A673 (cell line): ENCODE data around the gene ST6GALNAC3. TPM values are rescaled to one million over a fixed set of nuclear protein-coding genes. Genes with fewer than 3 reads are reported as not detected.

Experiments used
- BruUV-seq: library from RNA; stranded (reverse); fragments of 400-500 nt; replicated peaks from 2 replicates; lab custom pipeline; 2021; lab: Mats Ljungman, UMichigan
- CTCF ChIA-PET: fragments of 300-600 bp; sonication (Branson Sonifier 250); formaldehyde crosslinking; loops from one replicate; lab custom pipeline; 2022; ENCODE audit warnings: antibody characterized with exemption; lab: Charles Lee
- POLR2A ChIA-PET: fragments of 300-600 bp; sonication (Branson Sonifier 250); formaldehyde crosslinking; loops from one replicate; lab custom pipeline; 2022; ENCODE audit warnings: antibody characterized with exemption; ENCODE audit not compliant: low non-redundant PET; lab: Charles Lee
- DNase-seq: peaks from one replicate; pipeline ENCODE4 v3.0.0-alpha.2; 2015; ENCODE audit warnings: low spot score
- H3K27ac ChIP-seq: fragments of 200-600 bp; sonication (generic); 2 replicates; pipeline ENCODE4 v1.5.1; 2016; ENCODE audit warnings: mixed run types, low read depth, mild to moderate bottlenecking, mixed read lengths, antibody characterized with exemption, low read length; ENCODE audit not compliant: poor library complexity, severe bottlenecking
- H3K27me3 ChIP-seq: fragments of 200-600 bp; sonication (generic); replicated peaks from 2 replicates; pipeline ENCODE4 v1.6.1; 2017; ENCODE audit warnings: mixed run types, low read depth, mild to moderate bottlenecking, mixed read lengths, antibody characterized with exemption, low read length; ENCODE audit not compliant: insufficient read depth, poor library complexity
- H3K36me3 ChIP-seq: fragments of 200-600 bp; sonication (generic); 2 replicates; pipeline ENCODE4 v1.6.1; 2016; ENCODE audit warnings: mixed run types, mild to moderate bottlenecking, mixed read lengths, antibody characterized with exemption, low read length; ENCODE audit not compliant: insufficient read depth, poor library complexity, severe bottlenecking
- H3K4me1 ChIP-seq: fragments of 200-600 bp; sonication (generic); 2 replicates; pipeline ENCODE4 v1.6.1; 2017; ENCODE audit warnings: mixed run types, mild to moderate bottlenecking, mixed read lengths, antibody characterized with exemption, low read length; ENCODE audit not compliant: insufficient read depth, poor library complexity, severe bottlenecking
- H3K4me3 ChIP-seq: fragments of 200-600 bp; sonication (generic); 2 replicates; pipeline ENCODE4 v1.5.1; 2016; ENCODE audit warnings: low read depth, mixed run types, mild to moderate bottlenecking, mixed read lengths, low read length; ENCODE audit not compliant: poor library complexity, severe bottlenecking
- H3K9me3 ChIP-seq: fragments of 200-600 bp; sonication (generic); 2 replicates; pipeline ENCODE4 v1.6.1; 2016; ENCODE audit warnings: mixed run types, low read depth, mild to moderate bottlenecking, mixed read lengths, antibody characterized with exemption, low read length; ENCODE audit not compliant: poor library complexity, severe bottlenecking
- CTCF ChIP-seq: fragments of 300-800, 200-600 bp; sonication (generic); conservative IDR thresholded peaks from 2 replicates; pipeline ENCODE4 v1.5.1; 2017; ENCODE audit warnings: low read depth, mild to moderate bottlenecking, antibody characterized with exemption, low read length, moderate library complexity, mixed read lengths
- EZH2 ChIP-seq: fragments of 200-600 bp; sonication (generic); IDR thresholded peaks from 2 replicates; pipeline ENCODE4 v1.6.1; 2017; ENCODE audit warnings: borderline replicate concordance, low read depth, mild to moderate bottlenecking, mixed read lengths, antibody characterized with exemption, low read length; ENCODE audit not compliant: poor library complexity, severe bottlenecking
- intact Hi-C: fragments of 100-400 bp; cut with micrococcal nuclease; formaldehyde crosslinking; loops from one replicate; pipeline ENCODE4 v1.10.0; 2022; ENCODE audit not compliant: unreplicated experiment
- total RNA-seq: library from RNA; stranded (reverse); gene quantifications from 2 replicates; pipeline ENCODE4 v1.2.3, GENCODE V29; 2021

The ST6GALNAC3 gene
- total RNA-seq, 1 experiment from 2014 or later = 1.2 TPM

GRCh38 chr1:76593618-76594017 lies 519.1 kb downstream of the ST6GALNAC3 start:
- Histone ChIP-seq H3K27me3 (no peaks in the 10 kb centered on the region), H3K4me1 (peaks cover 7% of the 10 kb centered on the region), H3K4me3 (no peak overlapping the region), H3K27ac (no peak overlapping the region), H3K9me3 (no peaks in the 10 kb centered on the region), H3K36me3 (no peaks in the 10 kb centered on the region)
- BruUV-seq = no TSS peak
- no peak for DNase-seq
- CTCF ChIA-PET = no interaction called here
- POLR2A ChIA-PET = no interaction called here
- TF ChIP-seq CTCF = no peak
- TF ChIP-seq EZH2 = no peak
- intact Hi-C loops = no loop called here

GRCh38 chr1:76595024-76595423 lies 520.5 kb downstream of the ST6GALNAC3 start:
- intact Hi-C loops = no loop called here
- BruUV-seq = no TSS peak
- Histone ChIP-seq H3K27ac (no peak overlapping the region), H3K4me3 (no peak overlapping the region), H3K9me3 (no peaks in the 10 kb centered on the region), H3K36me3 (no peaks in the 10 kb centered on the region), H3K4me1 (peaks cover 8% of the 10 kb centered on the region), H3K27me3 (no peaks in the 10 kb centered on the region)
- no peak for DNase-seq
- TF ChIP-seq EZH2 (no peak), CTCF (no peak)
- CTCF ChIA-PET = no interaction called here
- POLR2A ChIA-PET = no interaction called here

GRCh38 chr1:76601465-76601864 lies 526.9 kb downstream of the ST6GALNAC3 start:
- no peaks in the 10 kb centered on the region for H3K36me3 ChIP-seq
- ChIA-PET CTCF (no interaction called here), POLR2A (no interaction called here)
- H3K27me3 ChIP-seq = no peaks in the 10 kb centered on the region
- H3K4me1 ChIP-seq = peaks cover 26% of the 10 kb centered on the region
- intact Hi-C loops = loop anchor here (5.0 kb wide), 1 partner anchor 264 kb away; no protein-coding TSS in a partner anchor
- no peak overlapping the region for H3K27ac ChIP-seq
- TF ChIP-seq CTCF (no peak), EZH2 (no peak)
- no TSS peak for BruUV-seq
- H3K4me3 ChIP-seq = no peak overlapping the region
- DNase-seq = peak; percentile 68
- no peaks in the 10 kb centered on the region for H3K9me3 ChIP-seq
